Ramos (cell line): ENCODE data around the gene ZNF614.
"Not testable (repeated sequence)": the region's sequence is repeated elsewhere in the genome, so short reads cannot be mapped to it uniquely, and the experiment has no call there.

Experiments used
- in situ Hi-C: fragments of 300-500 bp; cut with MboI; formaldehyde crosslinking; loops from one replicate; pipeline ENCODE4 v1.14.3; 2022; ENCODE audit warnings: low sequenced_read_pairs; ENCODE audit not compliant: unreplicated experiment

Gene ZNF614

GRCh38 chr19:51994048-51994644, 34.0 kb downstream of the ZNF614 start:
- in situ Hi-C loops: no loop called here

GRCh38 chr19:51993422-51993821, 34.8 kb downstream of the ZNF614 start:
- in situ Hi-C loops: no loop called here

- in situ Hi-C loops: no loop called here
These were observed 41.6 kb downstream of the ZNF614 start, which contains the start of gene ZNF350 for GRCh38 chr19:51986309-51987291. Gene ZNF350, minus strand, starts transcription at chr19:51986840. Its CDS starts 12,480 bp downstream, at chr19:51974360.

GRCh38 chr19:51983361-51983760, 44.8 kb downstream of the ZNF614 start:
- in situ Hi-C loops: no loop called here

GRCh38 chr19:51980926-51981325, 47.3 kb downstream of the ZNF614 start:
- in situ Hi-C loops: not testable (repeated sequence)

GRCh38 chr19:51980116-51980736, 48.0 kb downstream of the ZNF614 start:
- in situ Hi-C loops: no loop called here

- in situ Hi-C loops: no loop called here
These were observed 49.3 kb downstream of the ZNF614 start for GRCh38 chr19:51978882-51979281.

GRCh38 chr19:51977346-51977745, 50.8 kb downstream of the ZNF614 start:
- in situ Hi-C loops: no loop called here

GRCh38 chr19:51976852-51977251, 51.3 kb downstream of the ZNF614 start:
- in situ Hi-C loops: no loop called here

GRCh38 chr19:51975787-51976186, 52.4 kb downstream of the ZNF614 start:
- in situ Hi-C loops: not testable (repeated sequence)

GRCh38 chr19:51971624-51972023, 56.6 kb downstream of the ZNF614 start:
- in situ Hi-C loops: no loop called here

GRCh38 chr19:51970718-51971117, 57.5 kb downstream of the ZNF614 start:
- in situ Hi-C loops: no loop called here

GRCh38 chr19:51965583-51965982, 62.6 kb downstream of the ZNF614 start:
- in situ Hi-C loops: no loop called here
